Fibroblast of lung (primary cell): ENCODE data around the gene DAZAP1.

ENCODE experiments used
- EZH2 ChIP-seq: IDR thresholded peaks from 2 replicates; pipeline ENCODE4 v1.5.1; 2012; ENCODE audit warnings: low read length, control low read depth, mild to moderate bottlenecking; ENCODE audit errors: missing control alignments
- TF ChIP-seq, protein P1 (sequence below), 2 donors: IDR thresholded peaks in 1 of 2; conservative IDR thresholded peaks in 1 of 2; 1 replicate in 1 of 2; 2 replicates in 1 of 2; pipeline ENCODE4 v1.5.1; 2011 to 2012; ENCODE audit warnings: low read length in 2 of 2, control low read depth in 1 of 2, inconsistent platforms in 1 of 2, low read depth in 1 of 2, mild to moderate bottlenecking in 1 of 2

DNA sequence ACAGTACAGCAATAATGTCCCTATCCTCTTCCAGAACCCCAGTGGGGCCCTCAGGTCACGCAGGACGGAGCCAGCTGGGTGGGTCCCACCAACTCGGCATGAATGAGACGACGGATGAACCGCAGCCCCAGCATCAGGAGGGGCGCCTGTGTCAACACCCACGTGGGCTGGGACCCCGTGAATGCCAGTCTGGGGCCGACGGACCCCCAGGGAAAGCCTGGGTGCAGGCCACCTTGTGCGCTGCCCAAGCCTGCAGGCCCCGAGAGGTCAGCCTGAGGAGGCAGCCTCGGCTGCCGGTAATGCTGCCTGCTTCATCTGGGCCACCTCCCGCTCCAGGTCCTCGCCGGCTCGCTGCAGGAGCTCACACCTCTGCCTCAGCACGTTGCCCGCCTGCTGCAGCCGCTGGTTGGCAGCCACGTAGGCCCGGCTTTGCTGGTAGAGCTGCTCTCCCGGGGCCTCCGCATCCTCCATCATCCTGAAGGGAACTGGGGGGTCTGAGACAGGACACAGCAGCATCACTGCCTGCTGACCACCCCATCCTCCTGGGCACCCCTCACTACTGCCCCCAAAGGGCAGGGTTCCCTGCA, 67.5 kb downstream of the DAZAP1 start:
- no peak for TF ChIP-seq EZH2
- TF ChIP-seq, protein P1, sequence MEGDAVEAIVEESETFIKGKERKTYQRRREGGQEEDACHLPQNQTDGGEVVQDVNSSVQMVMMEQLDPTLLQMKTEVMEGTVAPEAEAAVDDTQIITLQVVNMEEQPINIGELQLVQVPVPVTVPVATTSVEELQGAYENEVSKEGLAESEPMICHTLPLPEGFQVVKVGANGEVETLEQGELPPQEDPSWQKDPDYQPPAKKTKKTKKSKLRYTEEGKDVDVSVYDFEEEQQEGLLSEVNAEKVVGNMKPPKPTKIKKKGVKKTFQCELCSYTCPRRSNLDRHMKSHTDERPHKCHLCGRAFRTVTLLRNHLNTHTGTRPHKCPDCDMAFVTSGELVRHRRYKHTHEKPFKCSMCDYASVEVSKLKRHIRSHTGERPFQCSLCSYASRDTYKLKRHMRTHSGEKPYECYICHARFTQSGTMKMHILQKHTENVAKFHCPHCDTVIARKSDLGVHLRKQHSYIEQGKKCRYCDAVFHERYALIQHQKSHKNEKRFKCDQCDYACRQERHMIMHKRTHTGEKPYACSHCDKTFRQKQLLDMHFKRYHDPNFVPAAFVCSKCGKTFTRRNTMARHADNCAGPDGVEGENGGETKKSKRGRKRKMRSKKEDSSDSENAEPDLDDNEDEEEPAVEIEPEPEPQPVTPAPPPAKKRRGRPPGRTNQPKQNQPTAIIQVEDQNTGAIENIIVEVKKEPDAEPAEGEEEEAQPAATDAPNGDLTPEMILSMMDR (conservative IDR thresholded peaks at IDR 0.05 in 1 of 2, IDR thresholded peaks at IDR 0.05 in 1 of 2; ENCODE audit: low read depth in 1 of 2, low read length in 2 of 2): no peak
